ENCODE results near the gene OR10S1.
"Not testable (repeated sequence)": the region's sequence is repeated elsewhere in the genome, so short reads cannot be mapped to it uniquely, and the experiment has no call there.

The OR10S1 gene, protein sequence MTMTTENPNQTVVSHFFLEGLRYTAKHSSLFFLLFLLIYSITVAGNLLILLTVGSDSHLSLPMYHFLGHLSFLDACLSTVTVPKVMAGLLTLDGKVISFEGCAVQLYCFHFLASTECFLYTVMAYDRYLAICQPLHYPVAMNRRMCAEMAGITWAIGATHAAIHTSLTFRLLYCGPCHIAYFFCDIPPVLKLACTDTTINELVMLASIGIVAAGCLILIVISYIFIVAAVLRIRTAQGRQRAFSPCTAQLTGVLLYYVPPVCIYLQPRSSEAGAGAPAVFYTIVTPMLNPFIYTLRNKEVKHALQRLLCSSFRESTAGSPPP

DNA sequence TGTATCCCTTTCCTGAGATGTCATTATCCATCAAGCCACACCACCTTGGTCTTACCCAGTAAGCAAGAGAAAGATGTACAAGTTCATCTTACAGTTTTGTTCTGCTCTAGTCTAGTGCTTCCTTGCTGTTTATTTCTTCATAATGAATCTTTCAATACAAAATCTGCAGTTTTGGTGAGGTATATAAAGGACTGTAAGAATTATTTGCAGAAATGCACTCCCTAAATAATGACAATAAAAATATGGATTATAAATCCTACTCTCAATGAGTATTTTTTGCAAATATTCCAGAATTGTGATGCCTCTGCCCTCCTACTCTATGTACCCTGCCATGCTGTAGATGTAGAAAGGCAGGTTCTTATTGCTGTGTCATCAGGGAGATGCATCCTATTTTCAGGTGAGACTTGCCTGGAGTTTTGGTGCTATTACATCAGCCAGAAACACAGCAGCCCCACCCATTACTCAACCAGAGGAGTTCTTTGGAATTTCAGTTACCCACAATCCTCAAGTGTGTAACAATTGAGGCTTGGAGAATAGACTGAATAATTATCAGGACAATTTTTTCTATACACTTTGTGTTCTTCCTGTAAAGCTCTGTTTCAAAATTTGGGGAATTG is at the start of gene OR10S1:
OR10S1 (minus strand) TSS at position 51 of the 617 bp plus-strand sequence. CDS start 117 bp downstream, outside the sequence.
- no peak for DNase-seq (ENCODE audit: low spot score)

DNA sequence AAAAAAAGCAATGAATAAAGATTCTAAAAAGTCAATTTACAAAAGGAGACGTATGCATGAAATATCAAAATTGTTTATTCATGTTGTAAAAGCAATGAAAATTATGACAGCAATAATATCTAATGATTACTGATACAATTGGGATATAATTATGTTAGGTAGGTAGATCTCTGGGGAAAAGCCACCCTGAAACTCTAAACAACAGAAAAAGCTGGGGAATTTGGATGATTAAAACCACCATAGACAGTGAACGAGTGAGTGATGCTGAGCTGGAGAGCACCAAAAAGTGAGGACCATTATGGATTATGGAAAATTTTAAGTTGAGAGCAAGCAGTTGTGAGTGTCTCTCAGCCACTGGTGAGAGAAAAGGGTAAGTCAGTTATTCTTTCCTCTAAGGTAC is 48.9 kb upstream of the OR10S1 start, which contains the start of gene OR10G8:
OR10G8 (plus strand) TSS at position 301 of the 400 bp plus-strand sequence. CDS start 2,825 bp downstream, outside the sequence.
- DNase-seq (ENCODE audit: low spot score), result no peak

DNA sequence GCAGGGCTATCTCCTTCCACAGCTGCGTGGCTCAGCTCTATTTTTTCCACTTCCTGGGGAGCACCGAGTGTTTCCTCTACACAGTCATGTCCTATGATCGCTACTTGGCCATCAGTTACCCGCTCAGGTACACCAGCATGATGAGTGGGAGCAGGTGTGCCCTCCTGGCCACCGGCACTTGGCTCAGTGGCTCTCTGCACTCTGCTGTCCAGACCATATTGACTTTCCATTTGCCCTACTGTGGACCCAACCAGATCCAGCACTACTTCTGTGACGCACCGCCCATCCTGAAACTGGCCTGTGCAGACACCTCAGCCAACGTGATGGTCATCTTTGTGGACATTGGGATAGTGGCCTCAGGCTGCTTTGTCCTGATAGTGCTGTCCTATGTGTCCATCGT is 38.3 kb upstream of the OR10S1 start:
- DNase-seq (ENCODE audit: low spot score), result not testable (repeated sequence)

DNA sequence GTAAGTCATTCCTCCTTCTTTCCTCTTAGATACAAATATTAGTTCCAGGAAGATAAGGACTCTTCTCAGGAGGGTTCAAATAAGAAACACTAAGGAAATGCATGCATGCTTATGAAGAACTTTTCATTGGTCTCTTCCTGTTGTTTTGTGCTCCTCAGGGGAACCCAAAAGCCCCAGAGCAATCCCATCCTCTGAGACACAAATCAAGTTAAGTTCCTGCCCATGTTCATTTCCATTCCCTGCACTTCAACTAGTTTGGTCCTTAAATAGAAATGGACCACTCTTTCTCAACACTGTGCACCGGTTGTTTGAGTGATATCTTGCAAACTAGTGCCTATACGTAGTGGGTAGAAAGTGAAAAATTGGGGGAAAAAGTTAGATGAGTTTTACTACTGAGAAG is 35.1 kb upstream of the OR10S1 start, which contains the start of gene OR10G4:
OR10G4 (plus strand) TSS at position 301 of the 400 bp plus-strand sequence. CDS start 2,578 bp downstream, outside the sequence.
- no peak for DNase-seq (ENCODE audit: low spot score)

DNA sequence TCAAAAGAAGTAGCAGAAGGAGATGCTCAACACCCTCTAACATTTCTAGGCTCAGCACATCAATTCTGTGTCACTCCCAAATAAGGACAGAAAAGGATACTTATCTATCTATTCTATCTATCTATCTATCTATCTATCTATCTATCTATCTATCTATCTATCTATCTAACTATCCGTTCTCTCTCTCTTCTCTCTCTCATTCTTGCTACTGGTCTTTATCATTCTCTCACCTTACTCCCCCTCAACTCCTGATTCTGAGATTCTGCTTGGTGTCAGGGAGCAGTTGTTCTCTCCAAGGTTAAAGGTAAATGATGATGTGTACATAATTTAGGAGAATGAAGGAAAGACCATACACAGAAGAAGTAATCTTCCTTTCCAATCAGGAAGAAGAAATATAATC is 17.5 kb upstream of the OR10S1 start, which contains the start of gene OR10G6:
OR10G6 (minus strand) TSS at position 43 of the 400 bp plus-strand sequence; CDS start at position 43, 0 bp downstream.
- no peak for DNase-seq (ENCODE audit: low spot score)

DNA sequence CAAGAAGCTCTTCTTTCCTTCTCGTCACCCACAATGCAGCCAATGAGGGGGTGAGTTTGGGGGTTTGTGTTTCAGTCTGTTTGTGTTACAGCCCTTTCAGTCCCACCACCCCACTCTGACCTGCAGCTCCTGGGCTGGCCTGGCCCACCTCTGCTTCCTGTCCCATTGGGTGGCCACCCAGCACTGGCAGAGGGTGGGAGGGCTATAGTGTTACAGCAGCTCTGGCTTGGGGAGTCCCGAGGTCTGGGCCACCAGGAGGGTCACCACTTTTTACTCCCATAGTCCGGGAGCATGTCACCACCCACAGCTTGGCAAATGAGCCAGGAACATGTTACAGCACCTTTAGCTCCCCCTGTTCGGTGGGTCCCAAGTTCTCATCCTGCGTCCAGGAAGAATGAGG is 1.7 kb upstream of the OR10S1 start:
- DNase-seq (ENCODE audit: low spot score), result no peak

DNA sequence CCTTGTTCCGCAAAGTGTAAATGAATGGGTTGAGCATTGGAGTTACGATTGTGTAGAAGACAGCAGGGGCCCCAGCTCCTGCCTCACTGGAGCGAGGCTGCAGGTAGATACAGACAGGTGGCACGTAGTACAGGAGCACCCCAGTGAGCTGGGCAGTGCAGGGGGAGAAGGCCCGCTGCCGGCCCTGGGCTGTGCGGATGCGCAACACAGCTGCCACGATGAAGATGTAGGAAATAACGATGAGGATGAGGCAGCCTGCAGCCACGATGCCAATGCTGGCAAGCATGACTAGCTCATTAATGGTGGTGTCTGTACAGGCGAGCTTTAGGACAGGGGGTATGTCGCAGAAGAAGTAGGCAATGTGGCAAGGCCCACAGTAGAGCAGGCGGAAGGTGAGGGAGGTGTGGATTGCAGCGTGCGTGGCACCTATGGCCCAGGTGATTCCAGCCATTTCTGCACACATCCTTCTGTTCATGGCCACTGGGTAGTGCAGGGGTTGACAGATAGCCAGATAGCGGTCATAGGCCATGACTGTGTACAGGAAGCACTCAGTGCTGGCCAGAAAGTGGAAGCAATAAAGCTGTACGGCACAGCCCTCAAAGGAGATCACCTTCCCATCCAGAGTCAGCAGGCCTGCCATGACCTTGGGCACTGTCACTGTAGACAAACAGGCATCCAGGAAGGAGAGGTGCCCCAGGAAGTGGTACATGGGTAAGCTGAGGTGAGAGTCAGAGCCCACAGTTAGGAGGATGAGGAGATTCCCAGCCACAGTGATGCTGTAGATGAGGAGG is 616 bp downstream of the OR10S1 start:
- DNase-seq (ENCODE audit: low spot score), result no peak

DNA sequence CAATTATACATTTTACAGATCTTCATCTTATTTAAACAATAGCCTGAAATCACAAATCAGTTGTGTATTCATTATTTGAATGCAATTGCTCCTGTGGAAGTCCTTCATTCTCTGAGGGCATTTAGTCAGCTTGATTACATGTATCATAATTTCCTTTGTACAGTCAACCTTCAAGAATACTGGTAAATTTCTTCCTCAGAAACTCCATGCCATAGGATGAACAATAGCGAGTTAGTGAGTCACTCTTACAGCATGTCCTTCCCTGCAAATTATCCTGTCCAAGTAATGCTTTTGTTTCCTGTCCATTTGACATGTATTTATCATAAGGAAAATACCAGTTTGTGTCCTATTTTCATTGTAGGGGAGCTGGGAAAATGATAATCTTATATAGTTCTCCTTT is 3.8 kb downstream of the OR10S1 start:
- DNase-seq (ENCODE audit: low spot score), result peak; percentile 94

DNA sequence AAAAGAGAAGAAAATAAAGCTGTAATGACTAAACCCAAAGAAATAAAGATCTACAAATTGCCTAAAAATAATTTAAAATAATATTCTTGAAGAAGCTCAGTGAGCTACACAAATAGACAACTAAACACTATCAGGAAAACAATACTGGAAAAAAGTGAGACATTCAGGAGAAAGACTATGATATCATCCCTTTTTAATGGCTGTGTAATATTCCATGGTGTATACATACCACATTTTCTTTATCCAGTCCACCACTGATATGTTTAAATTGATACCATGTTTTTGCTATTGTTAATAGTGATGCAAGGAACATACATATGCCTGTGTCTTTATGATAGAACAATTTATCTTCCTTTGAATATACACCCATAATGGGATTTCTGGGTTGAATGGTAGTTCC is 20.8 kb downstream of the OR10S1 start:
- no peak for DNase-seq (ENCODE audit: low spot score)

DNA sequence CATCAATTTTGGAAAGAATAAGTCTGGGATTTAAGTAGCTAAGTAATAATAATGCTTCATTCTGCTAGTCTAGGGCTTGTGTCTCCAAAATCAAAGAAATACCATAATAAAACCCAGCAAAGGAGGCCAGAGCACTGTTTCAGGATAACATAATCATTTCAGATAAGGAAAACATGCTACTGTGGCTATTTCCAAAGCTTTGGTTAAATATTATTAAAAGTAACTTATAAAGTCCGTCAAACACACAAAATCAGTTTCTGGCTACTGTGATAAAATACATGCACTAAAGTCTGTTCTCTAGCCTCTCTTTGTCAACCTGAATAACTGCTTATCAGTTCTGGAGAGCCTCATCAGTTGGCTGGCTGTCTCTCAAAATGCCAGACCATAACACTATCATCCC is 32.4 kb downstream of the OR10S1 start:
- no peak for DNase-seq (ENCODE audit: low spot score)

DNA sequence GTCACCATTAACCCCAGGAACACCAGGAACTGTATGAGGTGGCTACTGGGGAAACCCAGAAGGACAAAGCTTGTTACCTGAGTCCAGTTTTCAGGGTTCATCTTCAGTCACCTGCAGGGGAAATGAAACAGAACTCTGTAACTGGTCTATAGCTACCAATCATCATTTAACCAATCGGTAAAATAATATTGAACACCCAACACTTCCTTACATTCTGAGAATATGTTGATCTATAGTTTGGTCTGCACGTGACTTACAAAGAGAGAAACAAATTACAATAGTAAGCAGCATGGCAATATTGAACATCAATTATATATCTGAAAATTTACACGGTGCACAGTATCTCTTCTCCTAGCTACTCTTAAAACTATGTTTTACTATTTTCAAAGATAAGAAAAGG is 33.8 kb downstream of the OR10S1 start, which contains the start of gene OR6T1:
OR6T1 (minus strand) TSS at position 101 of the 400 bp plus-strand sequence; CDS start at position 101, 0 bp downstream.
- DNase-seq (ENCODE audit: low spot score), result no peak

DNA sequence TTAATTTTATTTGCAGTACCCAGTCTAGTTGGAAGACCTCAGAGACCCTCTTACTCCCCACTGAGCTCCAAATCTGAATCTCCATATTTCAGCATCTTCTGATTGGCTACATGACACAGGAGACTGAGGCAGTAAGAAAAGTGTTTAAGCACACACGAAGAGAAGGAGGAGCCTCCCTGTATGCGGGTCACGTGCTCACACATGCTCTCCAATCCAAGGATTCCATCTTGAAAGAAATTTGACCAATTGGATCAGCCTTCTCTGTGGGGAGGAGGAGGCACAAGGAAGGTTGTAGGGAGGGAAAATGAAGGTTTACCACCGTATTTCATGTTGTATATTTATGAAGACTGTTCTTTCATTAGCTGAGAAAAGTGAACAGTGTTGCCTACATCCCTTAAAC is 35.2 kb downstream of the OR10S1 start:
- DNase-seq (ENCODE audit: low spot score), result no peak

DNA sequence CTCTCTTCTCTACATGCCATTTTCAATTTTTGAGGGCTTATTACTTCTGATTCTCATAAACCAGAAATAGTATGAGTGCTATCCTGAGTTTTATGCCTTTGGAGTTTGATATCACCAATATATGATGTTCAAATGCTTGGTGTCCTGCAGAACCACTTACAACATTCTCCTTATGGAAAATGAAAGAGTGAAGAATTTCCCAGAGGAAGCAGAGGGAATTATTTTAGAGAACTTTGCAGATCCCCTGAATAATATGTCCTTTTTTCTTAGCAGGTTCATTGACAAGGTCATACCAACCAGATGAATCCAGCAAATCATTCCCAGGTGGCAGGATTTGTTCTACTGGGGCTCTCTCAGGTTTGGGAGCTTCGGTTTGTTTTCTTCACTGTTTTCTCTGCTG is 38.3 kb downstream of the OR10S1 start, which contains the start of gene OR4D5:
OR4D5 (plus strand) TSS at position 301 of the 400 bp plus-strand sequence; CDS start at position 301, 0 bp downstream.
- no peak for DNase-seq (ENCODE audit: low spot score)

All from RKO (cell line).